ENCODE results near the gene TFG. TPM values are rescaled to one million over a fixed set of nuclear protein-coding genes. Genes with fewer than 3 reads are reported as not detected.

Gene TFG
- total RNA-seq, 1 donor from 2014 or later, result 148 TPM

DNA sequence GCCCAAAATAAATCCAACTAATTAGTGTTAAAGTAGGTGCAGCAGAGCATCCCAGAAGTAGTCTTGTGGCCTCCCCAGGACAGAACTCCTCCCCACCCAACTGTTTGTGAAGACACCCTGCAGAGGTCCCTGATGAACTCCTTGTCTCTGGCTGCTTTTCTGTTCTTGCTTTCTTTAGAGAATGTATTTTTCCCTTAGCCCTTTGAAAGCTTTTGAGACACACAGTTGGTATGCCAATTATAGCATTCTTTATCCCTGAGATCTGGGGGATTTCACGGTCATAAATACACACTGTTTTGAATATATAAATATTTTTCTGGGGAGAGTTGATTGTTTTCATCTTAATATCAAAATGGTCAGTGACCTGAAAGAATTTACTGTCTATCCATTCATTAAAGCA, 9.8 kb downstream of the TFG start:
- H3K4me1 Mint-ChIP-seq (ENCODE audit: low read depth), result peaks cover 53% of the 10 kb centered on the region
- peaks cover 40% of the 10 kb centered on the region for H3K36me3 Mint-ChIP-seq (ENCODE audit: low read depth)
- H3K27me3 Mint-ChIP-seq (ENCODE audit: low read depth), result no peaks in the 10 kb centered on the region
- H3K9me3 Mint-ChIP-seq (ENCODE audit: low read depth), result no peaks in the 10 kb centered on the region
- no peak overlapping the region for H3K4me3 Mint-ChIP-seq (ENCODE audit: unreplicated experiment)
- no peak for DNase-seq (ENCODE audit: low spot score)
- peak overlapping the region; percentile 67 for H3K27ac Mint-ChIP-seq (ENCODE audit: unreplicated experiment)
- TF ChIP-seq, protein P1, sequence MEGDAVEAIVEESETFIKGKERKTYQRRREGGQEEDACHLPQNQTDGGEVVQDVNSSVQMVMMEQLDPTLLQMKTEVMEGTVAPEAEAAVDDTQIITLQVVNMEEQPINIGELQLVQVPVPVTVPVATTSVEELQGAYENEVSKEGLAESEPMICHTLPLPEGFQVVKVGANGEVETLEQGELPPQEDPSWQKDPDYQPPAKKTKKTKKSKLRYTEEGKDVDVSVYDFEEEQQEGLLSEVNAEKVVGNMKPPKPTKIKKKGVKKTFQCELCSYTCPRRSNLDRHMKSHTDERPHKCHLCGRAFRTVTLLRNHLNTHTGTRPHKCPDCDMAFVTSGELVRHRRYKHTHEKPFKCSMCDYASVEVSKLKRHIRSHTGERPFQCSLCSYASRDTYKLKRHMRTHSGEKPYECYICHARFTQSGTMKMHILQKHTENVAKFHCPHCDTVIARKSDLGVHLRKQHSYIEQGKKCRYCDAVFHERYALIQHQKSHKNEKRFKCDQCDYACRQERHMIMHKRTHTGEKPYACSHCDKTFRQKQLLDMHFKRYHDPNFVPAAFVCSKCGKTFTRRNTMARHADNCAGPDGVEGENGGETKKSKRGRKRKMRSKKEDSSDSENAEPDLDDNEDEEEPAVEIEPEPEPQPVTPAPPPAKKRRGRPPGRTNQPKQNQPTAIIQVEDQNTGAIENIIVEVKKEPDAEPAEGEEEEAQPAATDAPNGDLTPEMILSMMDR (IDR thresholded peaks at IDR 0.05), result no peak

DNA sequence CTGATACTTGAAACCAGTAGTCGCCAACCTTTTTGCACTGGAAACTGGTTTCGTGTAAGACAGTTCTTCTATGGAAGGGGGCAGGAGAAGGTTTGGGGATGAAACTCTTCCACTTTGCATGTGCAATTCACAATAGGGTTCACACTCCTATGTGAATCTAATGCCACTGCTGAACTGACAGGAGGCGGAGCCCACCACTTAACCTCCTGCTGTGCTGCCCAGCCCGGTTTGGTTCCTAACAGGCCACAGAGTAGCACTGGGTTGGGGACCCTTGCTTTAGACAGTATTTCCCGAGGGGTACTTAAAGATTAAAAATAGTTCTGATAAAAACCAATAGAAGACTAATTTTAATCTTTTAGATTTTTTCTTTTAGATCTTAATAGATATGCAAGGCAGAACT, 11.1 kb downstream of the TFG start:
- TF ChIP-seq, protein P1 (IDR thresholded peaks at IDR 0.05), result no peak
- no peak overlapping the region for H3K4me3 Mint-ChIP-seq (ENCODE audit: unreplicated experiment)
- H3K4me1 Mint-ChIP-seq (ENCODE audit: low read depth), result peaks cover 44% of the 10 kb centered on the region
- peak overlapping the region; percentile 51 for H3K27ac Mint-ChIP-seq (ENCODE audit: unreplicated experiment)
- peaks cover 36% of the 10 kb centered on the region for H3K36me3 Mint-ChIP-seq (ENCODE audit: low read depth)
- no peaks in the 10 kb centered on the region for H3K27me3 Mint-ChIP-seq (ENCODE audit: low read depth)
- no peak for DNase-seq (ENCODE audit: low spot score)
- no peaks in the 10 kb centered on the region for H3K9me3 Mint-ChIP-seq (ENCODE audit: low read depth)

DNA sequence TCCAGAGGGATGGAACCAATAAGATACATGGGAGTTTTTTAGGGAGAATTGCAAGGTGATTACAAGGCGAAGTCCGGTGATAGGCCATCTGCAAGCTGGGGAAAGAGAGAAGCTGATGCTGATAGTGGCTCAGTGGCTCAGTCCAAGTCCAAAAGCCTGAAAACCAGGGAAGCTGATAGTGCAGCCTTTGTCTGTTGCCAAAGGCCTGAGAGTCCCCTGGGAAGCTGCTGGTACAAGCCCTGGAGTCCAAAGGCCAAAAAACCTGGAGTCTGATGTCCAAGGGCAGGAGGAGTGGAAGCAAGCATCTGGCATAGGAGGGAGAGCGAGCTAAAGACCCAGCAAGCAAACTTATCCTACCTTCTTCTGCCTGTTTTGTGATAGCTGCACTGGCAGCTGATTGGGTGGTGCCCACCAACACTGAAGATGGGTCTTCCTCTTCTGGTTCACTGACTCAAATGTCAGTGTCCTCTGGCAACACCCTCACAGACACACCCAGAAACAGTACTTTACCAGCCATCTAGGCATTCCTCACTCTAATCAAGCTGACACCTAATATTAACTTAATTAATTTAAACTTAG, 16.7 kb downstream of the TFG start:
- no peak overlapping the region for H3K4me3 Mint-ChIP-seq (ENCODE audit: unreplicated experiment)
- H3K4me1 Mint-ChIP-seq (ENCODE audit: low read depth), result peaks cover 31% of the 10 kb centered on the region
- peaks cover 36% of the 10 kb centered on the region for H3K36me3 Mint-ChIP-seq (ENCODE audit: low read depth)
- H3K27ac Mint-ChIP-seq (ENCODE audit: unreplicated experiment), result no peak overlapping the region
- DNase-seq (ENCODE audit: low spot score), result no peak
- TF ChIP-seq, protein P1 (IDR thresholded peaks at IDR 0.05), result no peak
- H3K9me3 Mint-ChIP-seq (ENCODE audit: low read depth), result no peaks in the 10 kb centered on the region
- H3K27me3 Mint-ChIP-seq (ENCODE audit: low read depth), result no peaks in the 10 kb centered on the region

DNA sequence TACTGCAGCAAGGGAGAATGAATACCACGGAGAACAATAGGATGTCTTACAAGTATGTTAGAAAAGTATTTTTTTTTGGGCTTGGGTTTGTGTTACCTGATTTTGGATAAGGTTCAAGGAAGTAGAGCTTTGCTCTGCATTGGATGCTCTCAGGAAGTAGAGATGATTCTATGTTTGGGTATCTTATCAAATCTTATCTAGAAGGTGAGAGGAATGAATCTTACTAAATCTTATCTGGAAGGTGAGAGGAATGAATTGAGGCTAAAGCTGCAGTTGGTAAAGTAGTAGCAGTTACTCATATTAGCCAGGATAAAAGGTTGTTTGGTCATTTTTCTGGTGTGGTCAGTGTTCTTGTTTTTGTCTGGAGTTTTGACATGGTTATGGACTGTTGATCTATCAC, 17.4 kb downstream of the TFG start:
- DNase-seq (ENCODE audit: low spot score), result no peak
- H3K4me1 Mint-ChIP-seq (ENCODE audit: low read depth), result peaks cover 33% of the 10 kb centered on the region
- H3K9me3 Mint-ChIP-seq (ENCODE audit: low read depth), result no peaks in the 10 kb centered on the region
- no peak overlapping the region for H3K4me3 Mint-ChIP-seq (ENCODE audit: unreplicated experiment)
- H3K27me3 Mint-ChIP-seq (ENCODE audit: low read depth), result no peaks in the 10 kb centered on the region
- peaks cover 31% of the 10 kb centered on the region for H3K36me3 Mint-ChIP-seq (ENCODE audit: low read depth)
- peak overlapping the region; percentile 28 for H3K27ac Mint-ChIP-seq (ENCODE audit: unreplicated experiment)
- TF ChIP-seq, protein P1 (IDR thresholded peaks at IDR 0.05), result no peak

DNA sequence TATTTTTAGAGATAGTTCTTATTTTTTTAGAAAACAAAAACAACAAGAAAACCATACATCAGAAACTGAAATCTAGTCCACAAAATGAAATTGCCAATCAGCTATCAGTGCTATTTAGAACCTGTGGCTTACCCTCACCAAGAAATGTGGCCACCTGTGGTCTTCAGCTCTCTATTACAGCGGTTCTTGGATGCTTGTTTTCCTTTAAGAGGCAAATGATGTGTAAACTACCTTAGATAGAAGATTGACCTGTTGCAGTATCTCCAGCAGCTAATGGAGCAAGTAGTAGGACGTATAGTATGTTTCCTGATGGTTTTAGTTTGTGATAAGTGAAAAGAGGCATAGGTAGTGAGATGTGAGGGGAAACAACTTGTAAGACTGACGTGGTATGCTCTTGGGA, 21.2 kb downstream of the TFG start:
- Mint-ChIP-seq H3K9me3 (ENCODE audit: low read depth) (no peaks in the 10 kb centered on the region), H3K27me3 (ENCODE audit: low read depth) (no peaks in the 10 kb centered on the region), H3K4me3 (ENCODE audit: unreplicated experiment) (no peak overlapping the region), H3K27ac (ENCODE audit: unreplicated experiment) (peak overlapping the region; percentile 33), H3K4me1 (ENCODE audit: low read depth) (peaks cover 51% of the 10 kb centered on the region), H3K36me3 (ENCODE audit: low read depth) (peaks cover 30% of the 10 kb centered on the region)
- TF ChIP-seq, protein P1 (IDR thresholded peaks at IDR 0.05), result no peak
- no peak for DNase-seq (ENCODE audit: low spot score)

Data from chondrocyte (in vitro differentiated cells).